OCI-M1 (cell line): ENCODE results near the gene ASXL2.

Experiments
- DNase-seq: peaks from one replicate; lab custom pipeline; 2025; lab: John Stamatoyannopoulos, UW

The ASXL2 gene

DNA sequence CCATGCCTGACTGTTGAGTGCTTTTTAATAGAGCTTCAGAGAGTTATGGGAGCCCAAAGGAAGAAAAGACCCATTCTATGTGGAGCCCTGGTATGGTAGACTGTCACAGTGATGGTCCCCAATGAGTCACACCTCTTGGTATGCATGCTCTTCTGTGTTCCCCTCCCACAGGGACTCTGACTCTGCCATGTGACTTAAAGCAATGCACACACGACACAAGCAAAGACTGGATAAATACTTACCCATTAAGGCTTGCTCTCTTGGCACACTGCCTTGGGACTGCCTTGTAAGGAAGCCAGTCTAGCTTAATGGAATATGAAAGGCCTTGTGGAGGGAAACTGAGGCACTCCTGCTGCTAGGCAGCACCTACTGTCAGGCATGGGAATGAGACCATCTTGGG, 188.2 kb downstream of the ASXL2 start:
- no peak for DNase-seq

DNA sequence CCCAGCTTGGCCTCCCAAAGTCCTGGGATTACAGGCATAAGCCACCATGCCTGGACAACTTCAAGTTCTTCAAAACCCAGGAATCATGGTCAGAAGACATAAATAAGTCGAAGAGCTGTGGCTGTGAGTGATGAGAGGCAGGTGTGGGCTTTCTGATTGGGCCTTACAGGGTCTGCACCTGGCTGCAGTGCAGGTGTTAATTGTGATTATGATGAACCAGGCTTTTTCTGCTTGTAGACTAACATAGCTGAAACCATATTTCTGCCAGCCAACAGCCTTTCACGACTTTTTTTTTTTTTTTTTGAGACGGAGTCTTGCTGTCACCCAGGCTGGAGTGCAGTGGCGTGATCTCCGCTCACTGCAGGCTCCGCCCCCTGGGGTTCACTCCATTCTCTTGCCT, 190.1 kb downstream of the ASXL2 start:
- DNase-seq = no peak

DNA sequence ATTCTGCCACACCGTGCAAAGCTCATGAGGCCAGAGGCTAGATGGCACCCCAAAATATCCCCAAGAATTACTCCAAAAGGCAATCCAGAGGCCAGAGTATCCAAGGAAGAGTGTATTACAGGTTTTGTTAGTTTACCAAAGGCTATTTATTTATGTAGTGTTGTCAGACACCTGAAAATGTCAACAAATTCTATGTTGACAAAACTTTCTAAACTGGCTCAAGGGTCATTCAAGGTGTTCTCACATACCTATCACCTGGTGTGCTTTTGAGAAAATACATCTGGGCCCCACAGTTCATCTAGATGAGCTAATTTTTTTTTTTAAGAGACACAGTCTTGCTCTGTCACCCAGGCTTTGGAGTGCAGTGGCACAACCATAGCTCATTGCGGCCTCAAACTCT, 192.5 kb downstream of the ASXL2 start:
- no peak for DNase-seq

DNA sequence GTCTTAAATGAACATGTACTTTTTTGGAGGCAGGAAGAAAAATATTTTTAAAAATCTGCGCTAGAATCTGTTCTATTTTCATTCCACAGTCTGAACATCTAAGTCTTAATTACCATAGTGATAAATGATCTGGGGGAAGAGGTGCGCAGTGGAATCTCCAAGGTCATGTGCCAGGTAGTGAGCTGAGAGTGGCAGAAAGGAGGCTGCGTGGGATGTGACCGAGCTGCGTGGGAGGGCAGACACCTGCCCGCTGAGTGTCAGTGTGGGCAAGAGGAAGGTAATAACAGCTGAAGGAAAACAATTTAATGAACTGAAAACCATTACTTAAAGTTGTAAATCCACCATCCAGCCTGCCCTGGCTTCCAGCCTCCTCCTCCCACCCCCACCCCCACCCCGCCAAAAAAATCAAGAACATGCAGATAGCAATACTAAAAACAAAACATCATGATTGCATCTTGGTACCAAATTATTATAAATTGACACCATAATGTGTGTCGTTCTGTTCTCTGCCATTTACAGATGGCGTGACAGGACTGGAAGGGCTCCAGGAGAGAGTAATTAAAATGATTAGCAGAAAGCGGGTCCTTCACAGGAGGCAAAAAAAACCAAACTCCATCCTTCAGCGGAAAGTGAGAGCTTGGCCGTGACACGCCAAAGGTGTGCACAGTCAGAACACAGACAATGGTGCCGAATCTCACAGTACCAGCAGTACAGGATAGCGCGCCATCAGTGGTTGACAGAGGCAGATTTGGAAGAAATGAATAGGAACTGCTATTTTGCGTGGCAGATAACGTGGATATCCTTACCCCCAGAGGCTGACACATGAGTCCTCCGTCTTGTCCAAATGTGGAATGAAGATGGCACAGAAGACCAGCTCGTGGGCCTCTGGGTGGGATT, 193.5 kb downstream of the ASXL2 start:
- no peak for DNase-seq
